ENCODE data around the gene CD59. TPM values are rescaled to one million over a fixed set of nuclear protein-coding genes. Genes with fewer than 3 reads are reported as not detected.

The CD59 gene
- total RNA-seq, 1 donor from 2014 or later: 718 TPM

DNA sequence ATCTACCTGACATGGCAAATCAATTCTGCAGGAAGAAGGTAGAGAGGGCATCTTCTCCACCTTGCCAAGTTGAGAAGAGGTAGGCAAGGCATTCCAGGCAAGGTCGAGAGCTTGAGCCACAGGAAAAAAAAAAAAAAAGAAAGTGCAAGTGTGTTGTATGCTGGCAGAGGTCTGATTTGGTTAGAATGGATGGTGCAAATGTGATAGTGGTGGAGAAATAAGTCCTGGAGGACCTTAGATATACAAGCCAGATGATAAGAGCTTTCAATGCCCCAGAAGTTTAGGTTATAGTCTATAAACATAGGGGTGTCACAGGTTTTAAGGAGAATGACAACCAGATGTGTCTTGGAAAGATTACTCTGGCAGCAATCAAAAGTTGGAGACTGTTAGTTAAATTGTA is 36.6 kb upstream of the CD59 start:
- peaks cover 25% of the 10 kb centered on the region for H3K4me1 Mint-ChIP-seq (ENCODE audit: low read depth)
- no peak overlapping the region for H3K27ac Mint-ChIP-seq (ENCODE audit: unreplicated experiment)
- TF ChIP-seq, protein P1, sequence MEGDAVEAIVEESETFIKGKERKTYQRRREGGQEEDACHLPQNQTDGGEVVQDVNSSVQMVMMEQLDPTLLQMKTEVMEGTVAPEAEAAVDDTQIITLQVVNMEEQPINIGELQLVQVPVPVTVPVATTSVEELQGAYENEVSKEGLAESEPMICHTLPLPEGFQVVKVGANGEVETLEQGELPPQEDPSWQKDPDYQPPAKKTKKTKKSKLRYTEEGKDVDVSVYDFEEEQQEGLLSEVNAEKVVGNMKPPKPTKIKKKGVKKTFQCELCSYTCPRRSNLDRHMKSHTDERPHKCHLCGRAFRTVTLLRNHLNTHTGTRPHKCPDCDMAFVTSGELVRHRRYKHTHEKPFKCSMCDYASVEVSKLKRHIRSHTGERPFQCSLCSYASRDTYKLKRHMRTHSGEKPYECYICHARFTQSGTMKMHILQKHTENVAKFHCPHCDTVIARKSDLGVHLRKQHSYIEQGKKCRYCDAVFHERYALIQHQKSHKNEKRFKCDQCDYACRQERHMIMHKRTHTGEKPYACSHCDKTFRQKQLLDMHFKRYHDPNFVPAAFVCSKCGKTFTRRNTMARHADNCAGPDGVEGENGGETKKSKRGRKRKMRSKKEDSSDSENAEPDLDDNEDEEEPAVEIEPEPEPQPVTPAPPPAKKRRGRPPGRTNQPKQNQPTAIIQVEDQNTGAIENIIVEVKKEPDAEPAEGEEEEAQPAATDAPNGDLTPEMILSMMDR (IDR thresholded peaks at IDR 0.05): no peak
- peaks cover 10% of the 10 kb centered on the region for H3K36me3 Mint-ChIP-seq (ENCODE audit: low read depth)
- DNase-seq (ENCODE audit: low spot score): no peak
- H3K9me3 Mint-ChIP-seq (ENCODE audit: low read depth): no peaks in the 10 kb centered on the region
- H3K4me3 Mint-ChIP-seq (ENCODE audit: unreplicated experiment): peak overlapping the region; percentile 50
- H3K27me3 Mint-ChIP-seq (ENCODE audit: low read depth): no peaks in the 10 kb centered on the region

DNA sequence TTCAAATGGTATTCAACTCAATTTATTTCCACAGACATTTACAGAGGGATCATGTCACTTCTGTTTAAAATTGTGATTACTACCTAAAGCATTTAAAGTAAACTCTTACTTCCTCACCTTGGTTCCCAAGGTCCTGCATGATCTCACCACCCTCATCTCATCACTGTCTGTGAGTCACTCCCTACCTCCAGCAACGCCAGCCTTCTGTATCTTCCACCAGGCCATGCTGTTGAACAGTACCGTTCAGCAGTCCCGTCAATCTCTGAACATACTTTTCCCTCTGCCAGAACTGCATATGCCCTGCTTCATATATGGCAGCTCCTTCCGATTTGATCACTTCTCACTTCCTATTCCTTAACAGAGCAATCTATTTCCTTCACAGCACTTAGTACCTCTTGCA is 36.1 kb upstream of the CD59 start:
- H3K4me1 Mint-ChIP-seq (ENCODE audit: low read depth): peaks cover 25% of the 10 kb centered on the region
- H3K9me3 Mint-ChIP-seq (ENCODE audit: low read depth): no peaks in the 10 kb centered on the region
- no peaks in the 10 kb centered on the region for H3K27me3 Mint-ChIP-seq (ENCODE audit: low read depth)
- peak overlapping the region; percentile 50 for H3K4me3 Mint-ChIP-seq (ENCODE audit: unreplicated experiment)
- TF ChIP-seq, protein P1 (IDR thresholded peaks at IDR 0.05): no peak
- peaks cover 12% of the 10 kb centered on the region for H3K36me3 Mint-ChIP-seq (ENCODE audit: low read depth)
- no peak overlapping the region for H3K27ac Mint-ChIP-seq (ENCODE audit: unreplicated experiment)
- no peak for DNase-seq (ENCODE audit: low spot score)

DNA sequence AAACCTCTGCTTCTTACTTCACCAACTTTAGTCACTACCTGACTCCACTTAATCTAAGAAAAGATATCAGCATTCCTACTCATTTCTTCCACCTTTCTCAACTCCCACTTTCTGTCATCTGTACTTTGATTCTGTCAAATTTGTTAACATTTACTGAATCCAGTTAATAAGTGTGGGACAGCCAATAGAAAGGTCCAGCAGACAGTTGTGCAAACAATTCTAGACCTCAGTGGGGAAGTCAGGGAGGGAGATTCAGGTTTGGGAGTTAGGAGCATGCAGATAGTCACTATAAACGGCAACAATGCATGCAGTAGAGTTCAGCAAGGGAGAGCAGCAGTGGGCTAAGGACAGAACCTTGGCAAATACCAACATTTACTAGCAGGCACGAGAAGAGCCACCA is 34.0 kb upstream of the CD59 start:
- DNase-seq (ENCODE audit: low spot score): no peak
- Mint-ChIP-seq H3K4me3 (ENCODE audit: unreplicated experiment) (no peak overlapping the region), H3K36me3 (ENCODE audit: low read depth) (peaks cover 19% of the 10 kb centered on the region), H3K27ac (ENCODE audit: unreplicated experiment) (no peak overlapping the region), H3K9me3 (ENCODE audit: low read depth) (no peaks in the 10 kb centered on the region), H3K4me1 (ENCODE audit: low read depth) (peaks cover 17% of the 10 kb centered on the region), H3K27me3 (ENCODE audit: low read depth) (no peaks in the 10 kb centered on the region)
- TF ChIP-seq, protein P1 (IDR thresholded peaks at IDR 0.05): no peak

- Mint-ChIP-seq H3K27ac (ENCODE audit: unreplicated experiment) (no peak overlapping the region), H3K4me3 (ENCODE audit: unreplicated experiment) (no peak overlapping the region), H3K36me3 (ENCODE audit: low read depth) (peaks cover 19% of the 10 kb centered on the region), H3K9me3 (ENCODE audit: low read depth) (no peaks in the 10 kb centered on the region), H3K4me1 (ENCODE audit: low read depth) (peaks cover 10% of the 10 kb centered on the region), H3K27me3 (ENCODE audit: low read depth) (no peaks in the 10 kb centered on the region)
- TF ChIP-seq, protein P1 (IDR thresholded peaks at IDR 0.05): no peak
- DNase-seq (ENCODE audit: low spot score): no peak
These were observed 33.3 kb upstream of the CD59 start for GRCh38 chr11:33769542-33769941.

DNA sequence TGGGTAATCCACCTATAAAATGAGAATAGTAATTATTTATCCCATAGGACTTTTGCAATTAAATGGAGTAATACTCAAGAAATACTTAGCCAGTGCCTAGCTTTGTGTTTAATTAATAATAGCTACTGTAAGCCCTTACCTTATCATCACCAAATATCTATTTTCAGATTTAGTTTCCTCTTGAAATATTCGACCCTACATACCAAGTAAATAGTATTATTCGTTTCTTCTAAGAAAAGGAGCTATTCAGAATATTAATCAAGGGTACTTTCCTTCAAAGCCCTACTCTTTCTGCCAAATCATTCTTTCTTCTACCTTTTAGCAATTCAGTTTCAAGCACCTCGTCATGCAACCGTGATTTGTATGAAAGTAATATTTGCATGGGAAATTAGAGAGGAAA is 31.4 kb upstream of the CD59 start:
- H3K27ac Mint-ChIP-seq (ENCODE audit: unreplicated experiment): no peak overlapping the region
- TF ChIP-seq, protein P1 (IDR thresholded peaks at IDR 0.05): no peak
- no peak for DNase-seq (ENCODE audit: low spot score)
- peaks cover 11% of the 10 kb centered on the region for H3K9me3 Mint-ChIP-seq (ENCODE audit: low read depth)
- no peaks in the 10 kb centered on the region for H3K27me3 Mint-ChIP-seq (ENCODE audit: low read depth)
- peaks cover under 1% of the 10 kb centered on the region for H3K4me1 Mint-ChIP-seq (ENCODE audit: low read depth)
- H3K4me3 Mint-ChIP-seq (ENCODE audit: unreplicated experiment): no peak overlapping the region
- H3K36me3 Mint-ChIP-seq (ENCODE audit: low read depth): peaks cover 31% of the 10 kb centered on the region
